HepG2 (cell line): ENCODE data around the gene NAPB. TPM values are rescaled to one million over a fixed set of nuclear protein-coding genes. Genes with fewer than 3 reads are reported as not detected.

Experiments
- CREB3 ChIP-seq: sonication (generic); formaldehyde crosslinking; IDR thresholded peaks from 2 replicates; pipeline ENCODE4 v1.5.0; 2020; ENCODE audit warnings: missing genetic modification reagents
- DNMT1 ChIP-seq: sonication (generic); formaldehyde crosslinking; IDR thresholded peaks from 2 replicates; pipeline ENCODE4 v1.5.1; 2020; ENCODE audit warnings: mild to moderate bottlenecking, missing genetic modification reagents
- MED1 ChIP-seq: sonication (generic); formaldehyde crosslinking; IDR thresholded peaks from 2 replicates; pipeline ENCODE4 v1.4.0; 2020; ENCODE audit warnings: missing genetic modification reagents
- POGZ ChIP-seq: sonication (generic); formaldehyde crosslinking; IDR thresholded peaks from 2 replicates; pipeline ENCODE4 v1.4.0; 2020; ENCODE audit warnings: mild to moderate bottlenecking, missing genetic modification reagents
- RARG ChIP-seq: sonication (generic); formaldehyde crosslinking; IDR thresholded peaks from 2 replicates; pipeline ENCODE4 v1.4.0; 2020; ENCODE audit warnings: low read depth, mild to moderate bottlenecking, missing genetic modification reagents
- SP1 ChIP-seq, 2 experiments: fragments of 450-650 bp in 1 of 2; sonication (generic) in 1 of 2; formaldehyde crosslinking in 1 of 2; IDR thresholded peaks; 2 replicates each; pipeline versions ENCODE4 v1.4.0 to v1.6.1; 2016 to 2020; ENCODE audit warnings: missing genetic modification reagents in 1 of 2
- SRY ChIP-seq: sonication (generic); formaldehyde crosslinking; IDR thresholded peaks from 2 replicates; pipeline ENCODE4 v1.8.0; 2022; ENCODE audit warnings: mild to moderate bottlenecking, missing genetic modification reagents
- STAT5B ChIP-seq: sonication (generic); formaldehyde crosslinking; IDR thresholded peaks from 2 replicates; pipeline ENCODE4 v1.4.0; 2020; ENCODE audit warnings: missing genetic modification reagents
- SYNCRIP ChIP-seq: fragments of 200-400 bp; formaldehyde crosslinking; IDR thresholded peaks from 2 replicates; pipeline ENCODE4 v1.6.1; 2018; ENCODE audit warnings: mild to moderate bottlenecking, low read depth, low read length; ENCODE audit not compliant: insufficient read depth
- TBP ChIP-seq: sonication (generic); formaldehyde crosslinking; IDR thresholded peaks from 2 replicates; pipeline ENCODE4 v1.5.0; 2020; ENCODE audit warnings: missing genetic modification reagents
- THRA ChIP-seq: sonication (generic); formaldehyde crosslinking; IDR thresholded peaks from 2 replicates; pipeline ENCODE4 v1.4.0; 2020; ENCODE audit warnings: missing genetic modification reagents, borderline replicate concordance
- ZFYVE20 ChIP-seq: sonication (generic); formaldehyde crosslinking; IDR thresholded peaks from 2 replicates; pipeline ENCODE4 v1.8.0; 2023; ENCODE audit warnings: low read depth, mild to moderate bottlenecking, moderate library complexity, missing genetic modification reagents, borderline replicate concordance
- ZMYM2 ChIP-seq: sonication (generic); formaldehyde crosslinking; IDR thresholded peaks from 2 replicates; pipeline ENCODE4 v1.8.0; 2022; ENCODE audit warnings: mild to moderate bottlenecking, missing genetic modification reagents
- ZNF333 ChIP-seq: sonication (generic); formaldehyde crosslinking; IDR thresholded peaks from 2 replicates; pipeline ENCODE4 v1.4.0; 2020; ENCODE audit warnings: mild to moderate bottlenecking, missing genetic modification reagents, borderline replicate concordance
- ZNF577 ChIP-seq: sonication (generic); formaldehyde crosslinking; IDR thresholded peaks from 2 replicates; pipeline ENCODE4 v1.4.0; 2020; ENCODE audit warnings: mild to moderate bottlenecking, low read depth, missing genetic modification reagents, borderline replicate concordance
- polyA plus RNA-seq, 8 experiments: library from polyadenylated mRNA; depleted of rRNA in 3 of 8; stranded (reverse) in 7 of 8; unstranded in 1 of 8; fragments of >200 nt; fragmentation: Illumina TruSeq in 4 of 8; extraction: Trizol in 4 of 8; gene quantifications; 2 replicates each; pipeline versions ENCODE4 v1.2.1 to v1.2.3, GENCODE V29; 2011 to 2016; ENCODE audit warnings: low read depth in 4 of 8, missing spikeins in 1 of 8, mixed read lengths in 1 of 8; ENCODE audit not compliant: insufficient read depth in 1 of 8
- total RNA-seq, 5 experiments: library from RNA; depleted of rRNA; stranded (reverse); fragments of >200 nt; fragmentation: Illumina TruSeq; extraction: Trizol; gene quantifications; 2 replicates each; pipeline ENCODE4 v1.2.3, GENCODE V29; 2016; ENCODE audit warnings: low read depth in 1 of 5
- TF ChIP-seq, protein P1 (sequence below): sonication (generic); formaldehyde crosslinking; IDR thresholded peaks from 2 replicates; pipeline ENCODE4 v1.4.0; 2020; ENCODE audit warnings: missing genetic modification reagents
- TF ChIP-seq, protein P2 (sequence below): IDR thresholded peaks from 2 replicates; pipeline ENCODE4 v1.6.1; 2016; ENCODE audit warnings: low read depth, borderline replicate concordance
- TF ChIP-seq, protein P3 (sequence below): sonication (generic); formaldehyde crosslinking; IDR thresholded peaks from 2 replicates; pipeline ENCODE4 v1.5.1; 2020; ENCODE audit warnings: mild to moderate bottlenecking, moderate library complexity, missing genetic modification reagents
- TF ChIP-seq, protein P4 (sequence below): sonication (generic); formaldehyde crosslinking; IDR thresholded peaks from 2 replicates; pipeline ENCODE4 v1.4.0; 2020; ENCODE audit warnings: low read depth, mild to moderate bottlenecking, missing genetic modification reagents

Gene NAPB
- total and polyA plus RNA-seq, 2 of the 13 experiments (the other 11 are each of a cell fraction or from before 2014, with no cell fraction given) = 15.2 to 16.1 TPM

DNA sequence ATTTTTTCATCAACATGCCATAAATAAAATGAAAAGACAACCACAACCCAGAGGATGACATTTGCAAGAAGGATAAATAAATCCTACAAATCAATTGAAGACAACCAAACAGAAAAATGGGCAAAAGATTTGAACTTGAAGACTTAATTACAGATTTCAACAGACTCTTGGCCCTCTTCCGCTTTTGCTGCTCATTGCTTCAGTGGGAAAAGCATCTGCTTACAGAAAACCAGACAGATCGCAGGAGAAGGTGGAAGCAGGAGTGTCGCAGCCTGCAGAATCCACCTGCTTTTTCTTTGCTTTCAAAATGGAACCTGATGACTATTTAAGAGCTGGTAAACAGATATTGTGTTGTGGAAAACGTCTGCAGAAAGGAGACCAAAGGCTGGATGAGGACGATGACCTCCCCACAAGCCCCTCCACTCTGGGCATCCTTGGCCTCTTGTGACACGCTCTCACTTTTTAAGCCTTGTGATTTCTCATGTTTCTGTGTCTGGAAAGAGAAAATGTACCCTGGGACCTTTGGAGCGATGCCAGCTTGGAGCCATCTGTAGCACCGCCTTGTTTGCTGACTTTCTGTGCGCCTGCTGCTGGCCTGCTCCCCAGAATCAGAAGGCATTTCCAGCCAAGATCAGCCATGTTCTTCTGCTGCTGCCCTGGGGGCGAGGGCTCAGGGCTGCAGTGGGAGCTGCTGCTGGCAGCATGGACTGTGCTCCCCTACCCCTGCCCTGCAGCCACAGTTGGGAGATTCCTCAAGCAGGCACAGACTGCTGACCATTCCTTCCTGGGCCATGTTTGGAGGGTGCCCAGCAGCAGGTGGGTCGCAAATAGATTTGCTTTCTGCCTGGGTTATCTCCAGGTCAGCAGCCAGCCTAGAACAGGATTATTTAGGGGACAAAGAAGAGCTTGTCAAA is 14.6 kb upstream of the NAPB start (continued):
- 0 out of 2 replicates have a peak, but pooled peaks have one; percentile 30 for TF ChIP-seq CREB3 (CRISPR knock-in tag)
- TF ChIP-seq POGZ (CRISPR knock-in tag) = no peak
- TF ChIP-seq TBP (CRISPR knock-in tag) = no peak
- TF ChIP-seq, protein P1, sequence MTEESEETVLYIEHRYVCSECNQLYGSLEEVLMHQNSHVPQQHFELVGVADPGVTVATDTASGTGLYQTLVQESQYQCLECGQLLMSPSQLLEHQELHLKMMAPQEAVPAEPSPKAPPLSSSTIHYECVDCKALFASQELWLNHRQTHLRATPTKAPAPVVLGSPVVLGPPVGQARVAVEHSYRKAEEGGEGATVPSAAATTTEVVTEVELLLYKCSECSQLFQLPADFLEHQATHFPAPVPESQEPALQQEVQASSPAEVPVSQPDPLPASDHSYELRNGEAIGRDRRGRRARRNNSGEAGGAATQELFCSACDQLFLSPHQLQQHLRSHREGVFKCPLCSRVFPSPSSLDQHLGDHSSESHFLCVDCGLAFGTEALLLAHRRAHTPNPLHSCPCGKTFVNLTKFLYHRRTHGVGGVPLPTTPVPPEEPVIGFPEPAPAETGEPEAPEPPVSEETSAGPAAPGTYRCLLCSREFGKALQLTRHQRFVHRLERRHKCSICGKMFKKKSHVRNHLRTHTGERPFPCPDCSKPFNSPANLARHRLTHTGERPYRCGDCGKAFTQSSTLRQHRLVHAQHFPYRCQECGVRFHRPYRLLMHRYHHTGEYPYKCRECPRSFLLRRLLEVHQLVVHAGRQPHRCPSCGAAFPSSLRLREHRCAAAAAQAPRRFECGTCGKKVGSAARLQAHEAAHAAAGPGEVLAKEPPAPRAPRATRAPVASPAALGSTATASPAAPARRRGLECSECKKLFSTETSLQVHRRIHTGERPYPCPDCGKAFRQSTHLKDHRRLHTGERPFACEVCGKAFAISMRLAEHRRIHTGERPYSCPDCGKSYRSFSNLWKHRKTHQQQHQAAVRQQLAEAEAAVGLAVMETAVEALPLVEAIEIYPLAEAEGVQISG (CRISPR knock-in tag) = peak; percentile 59; the same call in 1 of the 2 replicates
- TF ChIP-seq MED1 = peak; percentile 79
- no peak for TF ChIP-seq ZFYVE20 (CRISPR knock-in tag)
- no peak for TF ChIP-seq DNMT1 (CRISPR knock-in tag)
- no peak for TF ChIP-seq ZNF333 (CRISPR knock-in tag)
- no peak for TF ChIP-seq SYNCRIP
- TF ChIP-seq SP1 (IDR thresholded peaks at IDR 0.05) = no peak
- TF ChIP-seq SP1 (CRISPR knock-in tag; IDR thresholded peaks at IDR 0.05) = peak; percentile 28; the same call in 1 of the 2 replicates
- TF ChIP-seq STAT5B = no peak
- TF ChIP-seq RARG (CRISPR knock-in tag) = no peak
- no peak for TF ChIP-seq ZNF577 (CRISPR knock-in tag)
- TF ChIP-seq SRY = peak; percentile 80; the same call in 1 of the 2 replicates
- TF ChIP-seq, protein P2, sequence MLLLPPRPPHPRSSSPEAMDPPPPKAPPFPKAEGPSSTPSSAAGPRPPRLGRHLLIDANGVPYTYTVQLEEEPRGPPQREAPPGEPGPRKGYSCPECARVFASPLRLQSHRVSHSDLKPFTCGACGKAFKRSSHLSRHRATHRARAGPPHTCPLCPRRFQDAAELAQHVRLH (CRISPR knock-in tag) = no peak
- no peak for TF ChIP-seq ZMYM2 (CRISPR knock-in tag)
- peak; percentile 73; the same call in 1 of the 2 replicates for TF ChIP-seq THRA (CRISPR knock-in tag)
- TF ChIP-seq, protein P3, sequence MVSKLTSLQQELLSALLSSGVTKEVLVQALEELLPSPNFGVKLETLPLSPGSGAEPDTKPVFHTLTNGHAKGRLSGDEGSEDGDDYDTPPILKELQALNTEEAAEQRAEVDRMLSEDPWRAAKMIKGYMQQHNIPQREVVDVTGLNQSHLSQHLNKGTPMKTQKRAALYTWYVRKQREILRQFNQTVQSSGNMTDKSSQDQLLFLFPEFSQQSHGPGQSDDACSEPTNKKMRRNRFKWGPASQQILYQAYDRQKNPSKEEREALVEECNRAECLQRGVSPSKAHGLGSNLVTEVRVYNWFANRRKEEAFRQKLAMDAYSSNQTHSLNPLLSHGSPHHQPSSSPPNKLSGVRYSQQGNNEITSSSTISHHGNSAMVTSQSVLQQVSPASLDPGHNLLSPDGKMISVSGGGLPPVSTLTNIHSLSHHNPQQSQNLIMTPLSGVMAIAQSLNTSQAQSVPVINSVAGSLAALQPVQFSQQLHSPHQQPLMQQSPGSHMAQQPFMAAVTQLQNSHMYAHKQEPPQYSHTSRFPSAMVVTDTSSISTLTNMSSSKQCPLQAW (CRISPR knock-in tag) = peak; percentile 75; the same call in 1 of the 2 replicates
- TF ChIP-seq, protein P4, sequence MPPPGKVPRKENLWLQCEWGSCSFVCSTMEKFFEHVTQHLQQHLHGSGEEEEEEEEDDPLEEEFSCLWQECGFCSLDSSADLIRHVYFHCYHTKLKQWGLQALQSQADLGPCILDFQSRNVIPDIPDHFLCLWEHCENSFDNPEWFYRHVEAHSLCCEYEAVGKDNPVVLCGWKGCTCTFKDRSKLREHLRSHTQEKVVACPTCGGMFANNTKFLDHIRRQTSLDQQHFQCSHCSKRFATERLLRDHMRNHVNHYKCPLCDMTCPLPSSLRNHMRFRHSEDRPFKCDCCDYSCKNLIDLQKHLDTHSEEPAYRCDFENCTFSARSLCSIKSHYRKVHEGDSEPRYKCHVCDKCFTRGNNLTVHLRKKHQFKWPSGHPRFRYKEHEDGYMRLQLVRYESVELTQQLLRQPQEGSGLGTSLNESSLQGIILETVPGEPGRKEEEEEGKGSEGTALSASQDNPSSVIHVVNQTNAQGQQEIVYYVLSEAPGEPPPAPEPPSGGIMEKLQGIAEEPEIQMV (CRISPR knock-in tag) = no peak; the same call in 1 of the 2 replicates
